Measurements from ENCODE around the gene LARGE1.

Gene LARGE1

GRCh38 chr22:33757041-33757801 is 163.1 kb downstream of the LARGE1 start:
- peaks cover 2% of the 10 kb centered on the region for H3K36me3 ChIP-seq (ENCODE audit: control insufficient read depth, insufficient read depth, low read length)
- H3K9me3 ChIP-seq (ENCODE audit: control insufficient read depth, insufficient read depth, low read length), result no peaks in the 10 kb centered on the region
- H3K9ac ChIP-seq (ENCODE audit: low read depth, low read length), result no peak overlapping the region
- H3K4me1 ChIP-seq (ENCODE audit: control insufficient read depth, insufficient read depth, low read length), result peaks cover 18% of the 10 kb centered on the region
- no peak overlapping the region for H3K4me3 ChIP-seq (ENCODE audit: low read depth, low read length)
- H3K27me3 ChIP-seq (ENCODE audit: control insufficient read depth, insufficient read depth, low read length), result no peaks in the 10 kb centered on the region

DNA sequence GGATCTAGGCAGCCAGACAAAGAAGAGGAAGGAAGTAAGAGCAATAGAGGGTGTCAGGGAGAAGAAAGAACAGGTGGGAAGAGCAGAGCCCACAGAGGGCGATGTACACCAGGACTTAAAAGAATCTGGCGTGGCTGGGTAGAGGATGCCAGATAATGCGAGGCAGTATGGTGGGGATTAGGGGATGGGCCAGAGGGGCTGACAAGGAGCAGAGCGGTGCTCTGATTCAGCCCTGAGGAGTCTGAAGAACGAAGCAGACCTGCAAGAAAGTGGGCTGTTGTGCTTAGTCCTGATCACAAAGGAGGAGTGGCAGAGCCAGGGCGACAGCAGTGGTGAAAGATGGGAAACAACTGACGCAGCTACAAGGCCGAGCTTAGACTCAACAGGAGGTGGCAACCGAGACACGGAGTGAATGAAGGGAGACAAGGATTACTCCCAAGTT is 163.7 kb downstream of the LARGE1 start:
- no peaks in the 10 kb centered on the region for H3K9me3 ChIP-seq (ENCODE audit: control insufficient read depth, insufficient read depth, low read length)
- peaks cover 18% of the 10 kb centered on the region for H3K4me1 ChIP-seq (ENCODE audit: control insufficient read depth, insufficient read depth, low read length)
- H3K9ac ChIP-seq (ENCODE audit: low read depth, low read length), result no peak overlapping the region
- H3K4me3 ChIP-seq (ENCODE audit: low read depth, low read length), result no peak overlapping the region
- no peaks in the 10 kb centered on the region for H3K27me3 ChIP-seq (ENCODE audit: control insufficient read depth, insufficient read depth, low read length)
- H3K36me3 ChIP-seq (ENCODE audit: control insufficient read depth, insufficient read depth, low read length), result peaks cover 2% of the 10 kb centered on the region

DNA sequence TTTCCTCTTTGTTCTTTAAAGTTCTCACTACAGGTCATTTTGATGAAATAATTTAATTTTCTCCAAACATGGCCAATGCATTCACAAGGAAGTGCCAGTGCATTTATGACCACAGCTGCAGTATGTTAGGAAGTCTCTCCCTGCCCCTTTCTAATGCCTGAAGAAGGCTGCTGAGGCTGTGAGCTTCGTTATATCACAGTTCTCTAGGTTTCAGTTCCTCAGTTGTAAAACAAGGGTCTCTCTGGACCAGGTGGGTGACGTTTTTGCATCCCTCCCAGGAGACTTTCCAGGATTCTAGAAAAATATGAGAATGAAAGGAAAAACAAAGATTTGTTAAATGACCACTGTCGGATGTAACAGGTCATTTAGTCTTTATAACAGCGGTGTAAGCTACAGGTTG is 171.6 kb downstream of the LARGE1 start:
- Histone ChIP-seq H3K4me1 (ENCODE audit: control insufficient read depth, insufficient read depth, low read length) (no peaks in the 10 kb centered on the region), H3K9me3 (ENCODE audit: control insufficient read depth, insufficient read depth, low read length) (no peaks in the 10 kb centered on the region), H3K9ac (ENCODE audit: low read depth, low read length) (no peak overlapping the region), H3K4me3 (ENCODE audit: low read depth, low read length) (no peak overlapping the region), H3K27me3 (ENCODE audit: control insufficient read depth, insufficient read depth, low read length) (no peaks in the 10 kb centered on the region), H3K36me3 (ENCODE audit: control insufficient read depth, insufficient read depth, low read length) (peaks cover 8% of the 10 kb centered on the region)

GRCh38 chr22:33747576-33748180 is 172.6 kb downstream of the LARGE1 start:
- Histone ChIP-seq H3K9ac (ENCODE audit: low read depth, low read length) (no peak overlapping the region), H3K36me3 (ENCODE audit: control insufficient read depth, insufficient read depth, low read length) (peaks cover 7% of the 10 kb centered on the region), H3K4me1 (ENCODE audit: control insufficient read depth, insufficient read depth, low read length) (no peaks in the 10 kb centered on the region), H3K4me3 (ENCODE audit: low read depth, low read length) (no peak overlapping the region), H3K9me3 (ENCODE audit: control insufficient read depth, insufficient read depth, low read length) (no peaks in the 10 kb centered on the region), H3K27me3 (ENCODE audit: control insufficient read depth, insufficient read depth, low read length) (no peaks in the 10 kb centered on the region)

DNA sequence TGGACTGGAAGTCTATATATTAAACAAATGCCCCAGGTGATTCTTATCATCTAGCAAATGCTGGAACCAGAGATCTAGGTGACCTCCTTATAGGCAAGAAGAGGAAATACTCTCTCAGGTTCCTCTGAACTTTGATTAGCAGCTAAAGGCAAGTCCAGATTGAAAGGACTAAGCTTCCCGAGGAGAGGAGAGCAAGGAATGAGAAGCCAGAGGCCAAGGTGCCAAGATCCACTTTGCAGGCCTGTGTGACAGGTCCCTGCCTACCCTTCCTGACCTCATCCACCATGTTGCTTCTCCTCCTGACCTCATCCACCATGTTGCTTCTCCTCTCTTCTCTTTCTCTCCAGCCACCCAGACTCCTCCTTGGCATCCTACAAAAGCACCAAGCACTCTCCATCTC is 173.2 kb downstream of the LARGE1 start:
- peaks cover 9% of the 10 kb centered on the region for H3K36me3 ChIP-seq (ENCODE audit: control insufficient read depth, insufficient read depth, low read length)

GRCh38 chr22:33746501-33746928 is 173.8 kb downstream of the LARGE1 start:
- Histone ChIP-seq H3K9me3 (ENCODE audit: control insufficient read depth, insufficient read depth, low read length) (no peaks in the 10 kb centered on the region), H3K36me3 (ENCODE audit: control insufficient read depth, insufficient read depth, low read length) (peaks cover 9% of the 10 kb centered on the region), H3K4me3 (ENCODE audit: low read depth, low read length) (no peak overlapping the region), H3K4me1 (ENCODE audit: control insufficient read depth, insufficient read depth, low read length) (peaks cover 2% of the 10 kb centered on the region), H3K27me3 (ENCODE audit: control insufficient read depth, insufficient read depth, low read length) (no peaks in the 10 kb centered on the region), H3K9ac (ENCODE audit: low read depth, low read length) (no peak overlapping the region)

More for the DNA sequence above, 173.2 kb downstream of the LARGE1 start:
- no peak overlapping the region for H3K9ac ChIP-seq (ENCODE audit: low read depth, low read length)
- no peaks in the 10 kb centered on the region for H3K9me3 ChIP-seq (ENCODE audit: control insufficient read depth, insufficient read depth, low read length)
- no peaks in the 10 kb centered on the region for H3K4me1 ChIP-seq (ENCODE audit: control insufficient read depth, insufficient read depth, low read length)
- H3K4me3 ChIP-seq (ENCODE audit: low read depth, low read length), result no peak overlapping the region
- no peaks in the 10 kb centered on the region for H3K27me3 ChIP-seq (ENCODE audit: control insufficient read depth, insufficient read depth, low read length)

DNA sequence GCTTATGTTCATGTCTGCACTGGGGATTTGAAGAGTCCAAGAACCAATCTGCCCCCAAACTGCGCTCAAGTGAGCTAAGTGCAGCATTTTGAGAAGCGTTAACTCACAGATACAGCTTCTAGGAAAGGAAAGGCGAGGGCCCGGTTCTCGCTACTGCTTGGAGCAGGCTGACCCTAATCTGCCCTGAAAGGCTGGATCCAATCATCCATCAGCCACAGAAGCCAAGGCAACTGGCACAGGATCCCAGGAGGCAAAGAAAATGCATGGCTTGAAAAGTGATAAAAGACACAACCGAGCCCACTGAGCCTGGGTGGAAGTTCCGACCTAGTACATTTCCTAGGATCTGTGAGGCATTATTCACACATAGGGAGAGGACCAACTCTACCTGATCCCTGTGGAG is 174.8 kb downstream of the LARGE1 start:
- H3K27me3 ChIP-seq (ENCODE audit: control insufficient read depth, insufficient read depth, low read length), result no peaks in the 10 kb centered on the region
- H3K4me1 ChIP-seq (ENCODE audit: control insufficient read depth, insufficient read depth, low read length), result peaks cover 8% of the 10 kb centered on the region
- no peak overlapping the region for H3K9ac ChIP-seq (ENCODE audit: low read depth, low read length)
- H3K4me3 ChIP-seq (ENCODE audit: low read depth, low read length), result no peak overlapping the region
- H3K9me3 ChIP-seq (ENCODE audit: control insufficient read depth, insufficient read depth, low read length), result no peaks in the 10 kb centered on the region
- H3K36me3 ChIP-seq (ENCODE audit: control insufficient read depth, insufficient read depth, low read length), result peaks cover 12% of the 10 kb centered on the region

- Histone ChIP-seq H3K36me3 (ENCODE audit: control insufficient read depth, insufficient read depth, low read length) (peaks cover 12% of the 10 kb centered on the region), H3K27me3 (ENCODE audit: control insufficient read depth, insufficient read depth, low read length) (no peaks in the 10 kb centered on the region), H3K9me3 (ENCODE audit: control insufficient read depth, insufficient read depth, low read length) (no peaks in the 10 kb centered on the region), H3K4me3 (ENCODE audit: low read depth, low read length) (no peak overlapping the region), H3K9ac (ENCODE audit: low read depth, low read length) (no peak overlapping the region), H3K4me1 (ENCODE audit: control insufficient read depth, insufficient read depth, low read length) (peaks cover 8% of the 10 kb centered on the region)
Observed at GRCh38 chr22:33743756-33744155, 176.5 kb downstream of the LARGE1 start.

DNA sequence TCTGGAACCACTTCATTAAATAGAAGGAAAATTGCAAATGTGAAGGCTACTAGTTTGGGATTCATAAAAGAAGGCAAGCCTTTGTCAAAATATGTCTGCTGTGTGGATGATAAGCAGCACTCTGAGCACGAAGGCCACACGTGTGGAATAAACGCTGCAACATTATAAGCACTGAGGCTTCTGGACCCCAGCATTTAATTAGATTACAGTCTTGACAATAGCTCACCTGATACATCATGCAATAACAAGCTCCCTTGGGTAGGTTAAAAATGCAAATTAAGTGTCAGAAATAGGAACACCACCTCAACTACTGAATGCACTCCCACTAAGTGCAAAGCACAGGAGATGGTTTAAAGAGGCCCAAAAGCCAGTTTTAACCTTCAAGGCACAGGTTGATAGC is 179.3 kb downstream of the LARGE1 start:
- Histone ChIP-seq H3K27me3 (ENCODE audit: control insufficient read depth, insufficient read depth, low read length) (no peaks in the 10 kb centered on the region), H3K4me1 (ENCODE audit: control insufficient read depth, insufficient read depth, low read length) (peaks cover 12% of the 10 kb centered on the region), H3K9ac (ENCODE audit: low read depth, low read length) (no peak overlapping the region), H3K36me3 (ENCODE audit: control insufficient read depth, insufficient read depth, low read length) (peaks cover 14% of the 10 kb centered on the region), H3K9me3 (ENCODE audit: control insufficient read depth, insufficient read depth, low read length) (no peaks in the 10 kb centered on the region), H3K4me3 (ENCODE audit: low read depth, low read length) (no peak overlapping the region)

- Histone ChIP-seq H3K4me3 (ENCODE audit: low read depth, low read length) (no peak overlapping the region), H3K9ac (ENCODE audit: low read depth, low read length) (no peak overlapping the region), H3K27me3 (ENCODE audit: control insufficient read depth, insufficient read depth, low read length) (no peaks in the 10 kb centered on the region), H3K36me3 (ENCODE audit: control insufficient read depth, insufficient read depth, low read length) (peaks cover 12% of the 10 kb centered on the region), H3K9me3 (ENCODE audit: control insufficient read depth, insufficient read depth, low read length) (no peaks in the 10 kb centered on the region), H3K4me1 (ENCODE audit: control insufficient read depth, insufficient read depth, low read length) (peaks cover 12% of the 10 kb centered on the region)
Observed at GRCh38 chr22:33739516-33739915, 180.8 kb downstream of the LARGE1 start.

- Histone ChIP-seq H3K4me1 (ENCODE audit: control insufficient read depth, insufficient read depth, low read length) (peaks cover 12% of the 10 kb centered on the region), H3K4me3 (ENCODE audit: low read depth, low read length) (no peak overlapping the region), H3K36me3 (ENCODE audit: control insufficient read depth, insufficient read depth, low read length) (peaks cover 7% of the 10 kb centered on the region), H3K9ac (ENCODE audit: low read depth, low read length) (no peak overlapping the region), H3K9me3 (ENCODE audit: control insufficient read depth, insufficient read depth, low read length) (no peaks in the 10 kb centered on the region), H3K27me3 (ENCODE audit: control insufficient read depth, insufficient read depth, low read length) (no peaks in the 10 kb centered on the region)
Observed at GRCh38 chr22:33737662-33738061, 182.6 kb downstream of the LARGE1 start.

GRCh38 chr22:33735978-33736377 is 184.3 kb downstream of the LARGE1 start:
- H3K36me3 ChIP-seq (ENCODE audit: control insufficient read depth, insufficient read depth, low read length), result peaks cover 2% of the 10 kb centered on the region
- H3K9me3 ChIP-seq (ENCODE audit: control insufficient read depth, insufficient read depth, low read length), result no peaks in the 10 kb centered on the region
- no peak overlapping the region for H3K4me3 ChIP-seq (ENCODE audit: low read depth, low read length)
- peaks cover 7% of the 10 kb centered on the region for H3K4me1 ChIP-seq (ENCODE audit: control insufficient read depth, insufficient read depth, low read length)
- H3K9ac ChIP-seq (ENCODE audit: low read depth, low read length), result no peak overlapping the region
- no peaks in the 10 kb centered on the region for H3K27me3 ChIP-seq (ENCODE audit: control insufficient read depth, insufficient read depth, low read length)

All from iPS-15b (cell line).